ENCODE data around the gene HRK.

HRK gene

GRCh38 chr12:116881325-116881876, at the start of gene HRK:
Gene HRK, minus strand, starts transcription at chr12:116881441. Its CDS starts 134 bp downstream, at chr12:116881307.
- DNase-seq (ENCODE audit: low spot score): no peak

- no peak for DNase-seq (ENCODE audit: low spot score)
Observed at GRCh38 chr12:116929885-116930284, 48.6 kb upstream of the HRK start.

GRCh38 chr12:116928504-116928903, 47.3 kb upstream of the HRK start:
- no peak for DNase-seq (ENCODE audit: low spot score)

DNA sequence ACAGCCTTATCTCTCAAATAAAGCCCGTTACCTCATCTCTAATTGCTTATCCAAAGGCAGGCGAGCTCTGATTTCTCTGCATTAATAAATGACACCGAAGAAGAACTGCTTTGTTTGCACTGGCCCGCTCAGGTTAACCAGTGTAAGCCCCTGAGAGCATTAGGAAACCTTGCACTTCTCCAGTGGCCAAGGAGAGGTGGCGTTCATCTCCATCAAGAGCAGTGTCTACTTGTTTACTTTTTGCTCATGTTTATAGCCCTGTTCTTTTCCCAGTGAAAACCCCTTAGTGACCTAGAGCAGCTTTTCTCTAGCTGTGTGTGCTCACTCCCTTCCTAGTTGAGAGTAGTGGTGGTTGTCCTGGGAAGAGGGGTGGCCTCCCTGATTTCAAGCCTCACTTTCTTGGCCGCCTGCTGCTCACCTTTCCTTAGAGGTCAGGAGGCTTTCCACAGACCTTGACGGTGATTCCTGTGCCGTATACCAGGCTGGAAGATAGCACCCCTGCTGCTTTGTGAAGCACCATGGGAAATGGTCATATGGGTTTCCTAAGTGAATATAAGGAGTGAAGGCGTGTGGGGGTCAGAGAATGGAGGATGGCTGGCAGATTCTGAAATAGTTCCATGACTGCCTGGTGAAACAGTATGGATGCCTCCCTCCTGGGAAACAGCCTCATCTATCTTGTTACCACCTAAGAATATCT, 46.2 kb upstream of the HRK start:
- no peak for DNase-seq (ENCODE audit: low spot score)

GRCh38 chr12:116926283-116927243, 45.3 kb upstream of the HRK start:
- DNase-seq (ENCODE audit: low spot score): no peak

DNA sequence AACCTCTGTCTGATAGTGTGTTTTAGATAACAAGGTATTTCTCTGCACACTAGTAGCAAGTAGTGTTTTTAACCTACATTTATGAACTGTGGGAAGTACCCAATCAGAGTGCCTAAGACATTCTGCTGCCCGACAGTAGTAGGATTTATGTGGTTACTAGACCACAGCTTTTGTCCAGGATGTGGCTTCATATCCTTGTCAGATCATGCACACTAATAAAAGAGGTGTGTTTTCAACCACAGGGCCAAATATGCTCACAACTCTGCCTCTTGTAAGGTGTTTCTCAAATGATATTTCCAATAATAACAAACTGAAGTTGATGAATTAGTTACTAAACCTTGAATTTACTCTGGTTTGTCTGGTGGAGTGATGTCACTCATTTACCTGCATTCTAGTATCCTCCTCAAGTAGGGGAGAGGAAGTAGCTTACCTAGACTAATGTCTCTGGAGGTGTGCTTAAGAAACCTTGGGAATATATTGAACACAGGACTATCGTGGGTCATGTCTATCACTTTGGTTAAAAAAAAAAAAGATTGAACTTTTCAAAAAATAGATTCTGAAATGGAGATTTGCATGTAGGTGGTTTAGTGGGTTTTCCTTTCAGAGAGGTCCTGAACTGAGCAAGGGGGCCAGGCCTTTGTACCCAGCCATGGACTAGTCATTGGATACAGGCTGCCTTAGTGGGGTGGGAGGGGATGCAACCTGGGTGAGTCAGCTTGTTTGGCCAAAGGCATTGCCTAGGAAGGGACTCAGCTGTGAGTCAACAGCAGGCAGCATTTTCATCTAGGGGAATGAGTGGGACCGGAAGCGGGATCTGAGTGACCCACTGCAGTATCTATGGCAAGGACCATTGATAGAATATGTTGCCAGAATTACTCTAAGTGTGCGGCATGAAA, 43.6 kb upstream of the HRK start:
- DNase-seq (ENCODE audit: low spot score): peak; percentile 60

DNA sequence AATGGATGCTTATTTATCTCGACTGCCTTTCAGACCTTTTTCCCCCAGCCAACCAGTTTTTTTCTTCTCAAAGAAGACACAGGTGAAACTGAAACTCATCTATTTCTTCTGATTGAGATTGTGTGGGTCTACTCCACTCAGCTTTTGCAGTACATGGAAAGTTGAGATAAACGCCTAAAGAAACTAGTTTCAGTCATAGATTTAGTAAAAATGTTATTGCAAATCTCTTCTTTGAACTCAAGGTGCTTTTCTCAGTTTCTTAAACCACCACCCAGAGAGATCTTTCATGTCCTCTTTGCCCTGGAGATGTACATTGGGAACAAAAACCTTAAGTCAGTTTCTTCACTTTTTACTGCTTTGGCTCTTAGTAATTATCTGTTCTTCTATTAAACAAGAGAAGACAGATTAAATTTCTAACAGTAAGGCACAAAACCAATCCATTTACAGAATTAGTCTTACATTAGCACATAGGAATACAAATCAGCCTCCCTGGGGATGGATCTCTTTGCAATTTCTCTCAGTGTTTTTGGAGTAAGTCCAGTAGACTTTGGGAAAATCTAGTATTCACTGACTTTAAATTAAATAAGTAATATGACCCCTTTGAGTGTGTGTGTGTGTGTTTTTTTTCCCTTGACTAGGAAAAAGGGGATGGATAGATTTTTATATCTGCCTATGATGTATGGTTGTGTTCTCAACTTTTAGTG, 41.1 kb upstream of the HRK start:
- DNase-seq (ENCODE audit: low spot score): no peak

GRCh38 chr12:116920939-116921338, 39.7 kb upstream of the HRK start:
- no peak for DNase-seq (ENCODE audit: low spot score)

- DNase-seq (ENCODE audit: low spot score): no peak
Observed at GRCh38 chr12:116919706-116920485, 38.7 kb upstream of the HRK start.

DNA sequence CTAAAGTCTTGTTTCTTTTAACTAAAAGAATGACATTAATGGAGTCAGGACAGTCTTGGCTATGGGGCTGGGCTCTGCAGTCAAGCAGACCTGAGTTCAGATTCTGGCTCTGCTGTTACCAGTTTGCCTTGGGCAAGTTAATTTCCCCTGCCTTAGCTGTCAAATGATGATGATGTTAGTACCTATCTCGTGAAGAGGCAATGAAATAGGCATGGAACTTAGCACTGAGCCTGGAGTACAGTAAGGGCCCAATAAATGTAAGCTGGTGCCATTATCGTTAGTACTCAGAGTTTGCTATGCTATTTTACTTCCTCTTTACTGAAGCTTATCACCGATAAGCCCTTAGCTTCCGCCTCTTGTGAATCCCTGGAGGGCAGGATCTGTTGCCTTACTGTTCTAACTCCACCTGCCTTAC, 38.0 kb upstream of the HRK start:
- no peak for DNase-seq (ENCODE audit: low spot score)

- DNase-seq (ENCODE audit: low spot score): no peak
Observed at GRCh38 chr12:116918464-116918863, 37.2 kb upstream of the HRK start.

GRCh38 chr12:116916714-116917114, 35.5 kb upstream of the HRK start:
- DNase-seq (ENCODE audit: low spot score): peak; percentile 31

- DNase-seq (ENCODE audit: low spot score): no peak
Observed at GRCh38 chr12:116916122-116916521, 34.9 kb upstream of the HRK start.

DNA sequence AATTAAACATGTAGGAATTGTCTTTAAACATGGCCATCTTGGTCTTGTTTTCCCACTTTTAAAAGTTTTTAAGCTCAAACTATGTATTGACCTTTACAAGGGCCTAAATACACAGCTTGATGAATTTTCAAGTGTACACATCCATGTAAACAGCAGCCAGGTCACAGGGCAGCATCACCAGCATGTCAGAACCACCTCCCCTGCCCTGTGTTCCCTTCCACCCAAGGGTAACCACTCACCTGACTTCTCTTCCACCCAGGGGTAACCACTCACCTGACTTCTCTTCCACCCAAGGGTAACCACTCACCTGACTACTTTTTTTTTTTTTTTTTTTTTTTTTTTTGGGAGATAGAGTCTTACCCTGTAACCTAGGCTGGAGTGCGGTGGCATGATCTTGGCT, 34.1 kb upstream of the HRK start:
- DNase-seq (ENCODE audit: low spot score): no peak

- peak; percentile 82 for DNase-seq (ENCODE audit: low spot score)
Observed at GRCh38 chr12:116910645-116911451, 29.6 kb upstream of the HRK start, which contains the start of gene FBXW8. Gene FBXW8, plus strand, starts transcription at chr12:116910950. Its CDS starts 88 bp downstream, at chr12:116911038.

DNA sequence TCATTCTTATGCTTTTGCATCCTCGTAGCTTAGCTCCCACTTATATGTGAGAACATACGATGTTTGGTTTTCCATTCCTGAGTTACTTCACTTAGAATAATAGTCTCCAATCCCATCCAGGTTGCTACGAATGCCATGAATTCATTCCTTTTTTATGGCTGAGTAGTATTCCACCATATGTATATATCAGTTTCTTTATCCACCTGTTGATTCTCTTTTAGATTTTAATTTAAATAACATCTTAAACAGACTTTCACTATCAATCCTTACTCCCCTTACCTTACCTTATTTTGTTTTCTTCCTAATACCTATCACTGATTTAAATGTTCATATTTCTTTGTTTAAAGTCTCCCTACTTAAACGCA, 29.0 kb upstream of the HRK start:
- no peak for DNase-seq (ENCODE audit: low spot score)

GRCh38 chr12:116906285-116906684, 25.0 kb upstream of the HRK start:
- no peak for DNase-seq (ENCODE audit: low spot score)

DNA sequence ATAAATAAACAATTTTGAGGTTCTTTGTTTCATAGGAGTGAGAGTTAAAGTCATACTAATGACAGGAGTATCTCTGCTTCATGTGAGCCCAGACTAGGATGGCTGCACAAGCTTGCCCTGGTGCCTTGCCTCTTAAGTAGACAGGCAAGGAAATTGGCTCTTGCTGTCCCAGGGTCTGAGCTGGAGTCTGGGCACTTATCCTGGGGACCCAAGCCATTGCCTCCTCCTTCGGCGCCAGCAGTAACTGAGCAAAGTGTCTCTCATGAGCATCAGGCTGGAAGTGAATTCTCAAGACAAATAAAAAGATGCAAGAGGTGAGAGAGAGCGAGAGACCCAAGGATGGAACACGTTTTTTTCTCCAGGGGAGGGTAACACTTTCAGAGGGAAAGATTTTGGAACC, 22.6 kb upstream of the HRK start:
- DNase-seq (ENCODE audit: low spot score): no peak

DNA sequence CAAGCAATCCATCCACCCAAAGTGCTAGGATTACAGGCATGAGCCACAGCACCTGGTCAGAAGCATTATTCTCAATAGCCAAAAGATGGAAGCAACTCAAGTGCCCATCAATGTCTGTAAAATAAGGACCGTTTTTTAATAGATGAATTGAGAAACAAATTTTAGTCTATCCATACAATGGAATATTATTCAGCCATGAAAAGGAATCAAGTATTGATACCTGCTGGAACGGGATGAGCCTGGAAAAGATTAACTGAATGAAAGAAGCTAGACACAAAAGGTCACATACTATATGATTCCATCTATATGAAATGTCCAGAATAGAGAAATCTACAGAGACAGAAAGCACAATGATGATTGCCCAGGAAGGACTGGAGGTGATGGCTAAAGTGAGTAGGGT, 20.4 kb upstream of the HRK start:
- DNase-seq (ENCODE audit: low spot score): no peak

- DNase-seq (ENCODE audit: low spot score): no peak
Observed at GRCh38 chr12:116898669-116899068, 17.4 kb upstream of the HRK start.
